ENCODE measurements around the gene FGF14.

The FGF14 gene

DNA sequence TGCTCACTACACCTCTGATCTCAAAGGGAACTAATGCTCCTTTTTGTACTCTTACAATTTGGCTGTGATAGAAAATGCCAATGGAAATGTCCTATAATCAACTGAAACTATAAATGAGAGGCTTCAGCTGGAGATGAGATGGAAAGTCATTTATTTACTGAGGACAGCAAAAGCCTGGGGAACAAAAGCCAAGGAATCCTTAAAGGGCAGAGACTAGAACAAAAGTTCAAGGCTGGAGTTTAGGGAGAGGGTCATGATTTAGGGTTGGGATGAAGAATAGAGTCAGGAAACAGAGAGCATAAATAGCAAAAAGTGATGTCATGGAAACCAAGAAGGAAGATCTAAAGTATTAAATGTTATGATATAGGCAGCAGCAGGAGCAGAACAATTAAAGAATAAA, 401.1 kb downstream of the FGF14 start:
- no peak for TF ChIP-seq ZFX (IDR thresholded peaks at IDR 0.05)
- TF ChIP-seq, protein P1, sequence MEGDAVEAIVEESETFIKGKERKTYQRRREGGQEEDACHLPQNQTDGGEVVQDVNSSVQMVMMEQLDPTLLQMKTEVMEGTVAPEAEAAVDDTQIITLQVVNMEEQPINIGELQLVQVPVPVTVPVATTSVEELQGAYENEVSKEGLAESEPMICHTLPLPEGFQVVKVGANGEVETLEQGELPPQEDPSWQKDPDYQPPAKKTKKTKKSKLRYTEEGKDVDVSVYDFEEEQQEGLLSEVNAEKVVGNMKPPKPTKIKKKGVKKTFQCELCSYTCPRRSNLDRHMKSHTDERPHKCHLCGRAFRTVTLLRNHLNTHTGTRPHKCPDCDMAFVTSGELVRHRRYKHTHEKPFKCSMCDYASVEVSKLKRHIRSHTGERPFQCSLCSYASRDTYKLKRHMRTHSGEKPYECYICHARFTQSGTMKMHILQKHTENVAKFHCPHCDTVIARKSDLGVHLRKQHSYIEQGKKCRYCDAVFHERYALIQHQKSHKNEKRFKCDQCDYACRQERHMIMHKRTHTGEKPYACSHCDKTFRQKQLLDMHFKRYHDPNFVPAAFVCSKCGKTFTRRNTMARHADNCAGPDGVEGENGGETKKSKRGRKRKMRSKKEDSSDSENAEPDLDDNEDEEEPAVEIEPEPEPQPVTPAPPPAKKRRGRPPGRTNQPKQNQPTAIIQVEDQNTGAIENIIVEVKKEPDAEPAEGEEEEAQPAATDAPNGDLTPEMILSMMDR (conservative IDR thresholded peaks at IDR 0.05) = no peak
- H3K27ac ChIP-seq = no peak overlapping the region

DNA sequence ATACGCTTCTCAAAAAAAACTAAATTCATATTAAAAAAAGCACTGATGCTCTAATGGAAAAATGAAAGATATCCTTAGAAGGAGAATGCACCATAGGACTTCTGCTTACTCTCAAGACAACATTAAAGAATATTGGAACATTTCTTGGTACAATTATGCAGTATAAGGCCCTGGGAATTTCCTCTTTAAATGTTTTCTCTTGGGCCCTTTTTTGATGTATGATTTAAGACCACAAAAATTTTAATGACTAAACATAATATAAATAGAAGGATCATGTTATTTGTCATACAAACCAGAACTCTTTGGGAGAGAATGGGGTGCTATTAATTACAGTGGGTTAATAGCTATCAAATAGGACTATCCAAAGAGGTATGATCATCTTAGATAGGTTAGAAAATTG, 403.7 kb downstream of the FGF14 start:
- TF ChIP-seq, protein P1 (conservative IDR thresholded peaks at IDR 0.05) = no peak
- TF ChIP-seq ZFX (IDR thresholded peaks at IDR 0.05) = no peak
- no peak overlapping the region for H3K27ac ChIP-seq

DNA sequence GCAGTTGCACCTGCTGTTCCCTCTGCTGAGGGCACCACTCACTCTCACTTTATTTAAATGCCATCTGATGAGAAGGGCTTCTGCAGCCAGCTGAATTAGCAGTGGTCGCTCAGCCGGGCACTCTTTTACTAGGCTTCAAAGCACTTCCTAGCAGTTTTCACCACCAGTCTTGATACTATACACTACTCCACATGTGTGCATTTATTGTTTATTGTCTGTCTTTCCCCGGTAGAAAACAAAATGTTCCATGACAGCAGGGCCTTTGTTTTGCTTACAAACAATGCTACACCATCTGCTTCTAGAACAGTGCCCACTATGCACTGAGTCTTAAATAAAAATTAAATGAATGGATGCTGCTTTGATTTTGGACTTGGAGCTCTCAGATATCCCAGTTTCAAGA, 404.9 kb downstream of the FGF14 start:
- TF ChIP-seq, protein P1 (conservative IDR thresholded peaks at IDR 0.05) = no peak
- TF ChIP-seq ZFX (IDR thresholded peaks at IDR 0.05) = no peak

DNA sequence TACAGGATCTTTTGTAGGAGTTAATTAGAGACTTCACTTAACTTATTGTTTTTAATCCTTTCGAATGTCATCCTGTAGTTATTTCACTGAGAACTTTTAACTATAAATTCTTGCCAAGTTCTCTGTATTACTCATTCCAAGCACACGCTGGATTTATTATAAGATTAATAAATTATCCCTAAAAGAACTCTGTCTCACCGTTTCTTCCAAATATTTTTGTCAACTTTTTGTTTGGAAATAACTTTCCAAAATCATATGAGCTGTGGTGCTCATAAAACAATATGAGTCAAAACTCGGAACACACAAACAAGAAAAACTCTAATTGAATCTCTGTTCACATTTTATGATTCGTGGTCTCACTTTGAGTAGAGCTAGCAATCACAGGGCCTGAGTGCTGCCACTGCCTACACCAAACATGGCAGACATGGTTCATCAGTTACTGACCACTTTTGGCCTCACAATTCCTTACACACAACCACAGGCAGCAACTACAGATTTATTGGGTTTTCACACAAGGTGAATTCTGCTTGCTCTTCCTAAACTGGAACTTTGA, 412.0 kb downstream of the FGF14 start:
- no peak overlapping the region for H3K27ac ChIP-seq
- TF ChIP-seq, protein P1 (conservative IDR thresholded peaks at IDR 0.05) = no peak
- TF ChIP-seq ZFX (IDR thresholded peaks at IDR 0.05) = no peak

More for the DNA sequence above, 404.9 kb downstream of the FGF14 start:
- no peak overlapping the region for H3K27ac ChIP-seq

DNA sequence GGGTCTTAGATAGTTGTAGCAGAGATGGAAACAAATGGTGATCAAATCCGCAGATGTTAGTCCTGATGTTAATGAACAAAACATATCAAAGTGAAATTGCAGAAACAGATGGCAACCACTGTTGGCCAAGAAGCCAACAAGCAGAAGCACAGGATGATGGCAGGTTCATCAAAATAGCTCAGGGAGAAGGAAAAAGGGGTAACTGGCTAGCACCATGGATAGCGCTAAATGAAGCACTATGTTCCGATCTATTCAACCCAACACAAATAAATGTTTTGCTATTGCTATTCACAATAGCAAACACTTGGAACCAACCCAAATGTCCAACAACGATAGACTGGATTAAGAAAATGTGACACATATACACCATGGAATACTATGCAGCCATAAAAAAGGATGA, 413.7 kb downstream of the FGF14 start:
- H3K27ac ChIP-seq = no peak overlapping the region
- no peak for TF ChIP-seq ZFX (IDR thresholded peaks at IDR 0.05)
- TF ChIP-seq, protein P1 (conservative IDR thresholded peaks at IDR 0.05) = no peak

DNA sequence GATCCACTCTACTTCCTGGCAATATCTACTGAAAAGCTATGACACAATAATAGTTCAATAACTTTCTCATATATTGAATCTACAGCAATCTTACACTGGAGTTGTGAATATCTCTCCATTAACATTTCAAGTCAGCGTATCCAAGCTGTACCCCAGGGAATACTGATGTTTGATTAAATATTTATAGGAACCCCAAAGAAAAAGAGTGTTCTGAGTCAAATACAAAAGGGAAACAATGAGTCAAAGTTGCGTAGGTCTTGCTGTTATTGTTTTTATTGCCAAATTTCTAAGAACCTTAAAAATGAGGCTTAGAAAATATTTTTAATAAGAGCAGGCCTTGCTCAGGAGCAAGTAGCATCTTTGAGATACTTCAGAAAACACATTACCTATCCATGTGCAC, 415.5 kb downstream of the FGF14 start:
- TF ChIP-seq ZFX (IDR thresholded peaks at IDR 0.05) = no peak
- TF ChIP-seq, protein P1 (conservative IDR thresholded peaks at IDR 0.05) = no peak

DNA sequence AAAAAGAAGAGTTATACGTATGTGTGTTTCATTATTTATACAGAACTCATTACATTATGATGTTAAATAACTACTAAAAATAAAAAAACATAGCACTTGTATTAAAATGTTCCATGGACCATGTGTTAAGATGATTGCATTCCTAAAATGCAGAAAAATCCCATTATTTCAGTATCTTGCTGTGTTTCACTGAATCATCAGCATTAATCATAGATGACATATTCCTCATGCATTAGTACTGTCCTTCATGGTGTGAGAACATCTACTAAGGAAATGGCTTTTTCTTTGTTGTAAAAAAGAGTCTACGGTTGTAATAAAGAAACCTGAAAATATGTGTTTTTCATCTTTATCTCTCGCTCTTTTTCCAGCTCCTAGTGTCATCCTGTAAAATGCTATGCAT, 416.5 kb downstream of the FGF14 start:
- TF ChIP-seq, protein P1 (conservative IDR thresholded peaks at IDR 0.05) = no peak
- TF ChIP-seq ZFX (IDR thresholded peaks at IDR 0.05) = no peak
- H3K27ac ChIP-seq = no peak overlapping the region

More for the DNA sequence above, 415.5 kb downstream of the FGF14 start:
- no peak overlapping the region for H3K27ac ChIP-seq

All from C4-2B (cell line).